Measurements from ENCODE around the gene PDZRN4.

GRCh38 chr12:41334390-41334789 is 146.3 kb downstream of the PDZRN4 start:
- TF ChIP-seq CTCF (IDR thresholded peaks at IDR 0.05) (no peak), POLR2A (IDR thresholded peaks at IDR 0.05) (no peak), POLR2AphosphoS5 (IDR thresholded peaks at IDR 0.05) (no peak), EP300 (IDR thresholded peaks at IDR 0.05) (no peak)

Data from stomach (tissue), 4 donors.